Measurements from ENCODE around the gene TTC38.

The TTC38 gene

GRCh38 chr22:46267431-46268279, at the start of gene TTC38:
TTC38 (plus strand) TSS chr22:46268008; CDS start chr22:46268040, 32 bp downstream.
- DNase-seq (ENCODE audit: low spot score): peak; percentile 84

DNA sequence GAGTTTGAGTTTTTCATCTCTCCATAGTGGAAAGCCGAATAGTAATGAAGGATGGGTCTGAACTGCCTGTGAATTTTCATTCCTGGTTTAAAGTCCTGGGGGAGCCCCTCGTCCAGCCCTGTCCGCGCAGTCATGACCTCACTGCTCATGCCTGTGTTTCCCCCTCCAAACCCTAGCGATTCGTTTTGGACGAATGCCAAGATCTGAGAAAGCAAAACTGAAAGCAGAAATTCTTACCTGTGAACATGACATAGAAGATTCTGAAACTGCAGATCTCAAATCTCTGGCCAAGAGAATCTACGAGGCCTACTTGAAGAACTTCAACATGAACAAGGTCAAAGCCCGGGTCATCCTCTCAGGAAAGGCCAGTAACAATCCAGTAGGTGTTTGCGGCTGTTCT, 48.2 kb upstream of the TTC38 start:
- DNase-seq (ENCODE audit: low spot score): no peak

DNA sequence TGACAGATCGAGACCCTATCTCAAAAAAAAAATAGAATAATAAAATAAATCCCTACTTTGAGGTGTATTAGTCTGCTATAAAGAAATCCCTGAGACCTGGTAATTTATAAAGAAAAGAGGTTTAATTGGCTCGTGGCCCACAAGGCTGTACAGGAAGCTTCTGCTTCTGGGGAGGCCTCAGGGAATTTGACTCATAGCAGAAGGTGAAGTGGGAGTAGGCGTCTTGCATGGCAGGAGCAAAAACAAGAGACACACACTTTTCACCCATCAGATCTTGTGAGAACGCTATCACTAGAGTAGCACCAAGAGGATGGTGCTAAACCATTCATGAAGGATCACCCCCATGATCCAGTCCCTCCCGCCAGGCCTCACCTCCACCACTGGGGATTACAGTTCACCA, 46.9 kb upstream of the TTC38 start:
- no peak for DNase-seq (ENCODE audit: low spot score)

GRCh38 chr22:46224044-46224897, 43.5 kb upstream of the TTC38 start:
- no peak for DNase-seq (ENCODE audit: low spot score)

DNA sequence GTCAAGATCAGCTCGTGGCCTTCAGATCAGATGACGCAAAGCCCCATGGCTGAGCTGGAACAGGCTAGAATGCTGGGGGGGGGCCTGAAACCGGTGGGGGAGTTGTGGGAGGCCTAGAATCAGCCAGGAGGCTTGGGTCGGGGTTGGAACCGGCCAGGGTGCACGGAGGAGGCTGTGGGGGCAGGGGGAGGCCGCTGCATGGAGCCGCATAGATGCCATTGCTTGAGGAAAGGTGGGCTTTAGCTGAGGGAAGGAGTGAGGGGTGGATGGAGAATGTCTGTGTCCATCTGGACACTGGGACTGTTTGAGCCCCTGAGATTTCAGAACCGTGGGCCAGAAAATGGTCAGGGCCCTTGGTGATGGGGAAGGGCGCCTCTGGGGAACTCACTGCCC, 42.9 kb upstream of the TTC38 start:
- no peak for DNase-seq (ENCODE audit: low spot score)

DNA sequence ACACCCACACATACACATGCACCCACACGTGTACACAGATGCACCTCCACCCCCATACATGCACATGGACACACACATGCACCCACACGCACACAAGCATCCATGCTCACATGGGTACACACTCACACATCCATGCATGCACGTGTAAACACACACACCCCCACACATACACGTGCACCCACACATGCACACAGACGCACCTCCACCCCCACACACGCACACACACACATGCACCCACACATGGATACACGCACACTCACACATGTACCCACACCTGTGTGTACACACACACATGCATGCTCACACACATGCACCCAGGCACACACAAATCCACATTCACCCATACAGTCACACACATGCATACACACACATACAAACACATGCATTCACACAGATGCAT, 42.2 kb upstream of the TTC38 start:
- DNase-seq (ENCODE audit: low spot score): no peak

DNA sequence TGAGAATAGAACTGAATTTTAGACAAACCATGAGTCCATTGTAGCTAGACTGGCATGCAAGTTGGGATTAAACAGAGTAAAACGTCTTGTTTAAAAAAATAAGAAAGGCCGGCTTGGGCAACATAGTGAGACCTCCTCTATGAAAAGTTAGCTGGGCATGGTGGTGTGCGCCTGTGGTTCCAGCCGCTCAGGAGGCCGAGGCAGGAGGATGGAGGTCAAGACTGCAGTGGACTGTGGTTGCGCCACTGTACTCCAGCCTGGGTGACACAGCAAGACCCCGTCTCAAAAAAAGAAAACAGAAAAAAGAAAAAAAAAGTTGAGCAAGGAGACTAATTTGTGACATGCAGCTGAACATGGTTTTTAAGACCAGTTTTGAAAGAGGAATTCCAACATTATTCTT, 41.2 kb upstream of the TTC38 start:
- no peak for DNase-seq (ENCODE audit: low spot score)

DNA sequence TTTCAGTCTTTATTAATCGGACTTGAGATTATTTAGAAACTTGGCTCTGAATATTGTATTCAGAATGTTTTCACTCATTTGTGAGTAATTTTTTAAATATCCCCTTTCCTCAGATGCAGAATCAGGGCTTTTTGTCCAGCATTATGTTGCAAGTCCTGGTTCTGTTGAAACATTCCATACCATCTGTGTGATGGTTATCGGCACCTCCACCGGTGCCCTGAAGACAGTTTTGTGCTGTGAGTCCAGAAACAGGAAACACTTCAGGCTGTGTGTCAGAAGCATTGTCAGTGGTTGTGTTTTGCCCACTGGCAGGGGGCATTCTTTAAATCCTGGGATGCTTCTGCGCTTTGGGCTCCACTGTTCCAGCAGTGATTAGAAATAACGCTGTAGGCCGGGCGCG, 38.1 kb upstream of the TTC38 start:
- no peak for DNase-seq (ENCODE audit: low spot score)

- DNase-seq (ENCODE audit: low spot score): no peak
These were observed 37.4 kb upstream of the TTC38 start for GRCh38 chr22:46230262-46230901.

GRCh38 chr22:46233231-46233630, 34.6 kb upstream of the TTC38 start:
- DNase-seq (ENCODE audit: low spot score): peak; percentile 69

DNA sequence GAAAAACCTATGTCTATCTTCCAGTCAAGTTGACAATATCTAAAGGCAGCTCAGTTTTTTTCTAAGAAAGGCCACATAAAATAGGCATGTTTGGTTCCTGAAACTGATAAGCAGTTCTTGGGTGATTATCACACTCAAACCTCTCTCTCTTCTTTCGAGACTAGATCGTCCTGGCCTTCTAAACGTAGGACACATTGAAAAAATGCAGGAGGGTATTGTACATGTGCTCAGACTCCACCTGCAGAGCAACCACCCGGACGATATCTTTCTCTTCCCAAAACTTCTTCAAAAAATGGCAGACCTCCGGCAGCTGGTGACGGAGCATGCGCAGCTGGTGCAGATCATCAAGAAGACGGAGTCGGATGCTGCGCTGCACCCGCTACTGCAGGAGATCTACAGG, 32.8 kb upstream of the TTC38 start:
- no peak for DNase-seq (ENCODE audit: low spot score)

- no peak for DNase-seq (ENCODE audit: low spot score)
These were observed 30.2 kb upstream of the TTC38 start for GRCh38 chr22:46237453-46238124.

DNA sequence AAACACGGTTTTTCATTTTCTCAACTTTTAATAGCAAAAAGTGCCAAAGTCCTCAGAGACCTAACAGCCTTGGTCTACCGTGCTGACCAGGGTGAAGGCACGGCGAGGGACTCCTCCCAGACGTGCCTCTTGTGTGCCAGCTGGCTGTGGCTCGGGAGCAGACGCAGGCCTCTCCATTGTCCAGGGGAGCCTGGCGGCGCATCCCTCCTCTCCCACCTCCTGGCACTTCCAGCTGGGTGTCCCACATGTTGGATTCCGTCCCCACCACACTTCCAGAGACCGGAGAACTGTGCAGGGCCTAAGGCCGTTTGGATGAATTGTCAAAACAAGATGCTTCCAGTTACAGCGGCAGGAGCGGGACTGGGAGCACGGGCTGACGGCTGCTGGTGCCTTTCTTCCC, 29.3 kb upstream of the TTC38 start:
- DNase-seq (ENCODE audit: low spot score): peak; percentile 77

- no peak for DNase-seq (ENCODE audit: low spot score)
These were observed 28.4 kb upstream of the TTC38 start for GRCh38 chr22:46239261-46240048.

DNA sequence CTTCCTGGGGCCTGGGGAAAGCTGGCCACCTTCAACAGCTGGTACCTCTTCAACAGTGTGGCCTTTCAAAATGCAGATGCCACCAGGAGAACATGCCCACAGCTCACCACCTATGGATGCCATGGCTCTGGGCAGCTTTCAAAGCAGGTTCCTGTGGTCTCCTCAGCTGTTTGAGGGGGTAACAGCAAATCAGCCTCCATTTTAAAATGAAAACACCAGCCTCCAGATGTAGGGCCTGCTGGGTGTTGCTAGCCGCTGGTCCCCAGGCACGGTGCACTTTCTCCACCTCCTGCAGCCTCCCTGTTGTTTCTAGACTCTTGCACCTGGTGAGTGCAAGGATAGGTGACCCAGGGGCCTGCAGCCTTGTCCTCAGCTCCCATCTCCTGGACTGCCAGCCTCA, 27.7 kb upstream of the TTC38 start:
- no peak for DNase-seq (ENCODE audit: low spot score)

GRCh38 chr22:46240506-46240905, 27.3 kb upstream of the TTC38 start:
- DNase-seq (ENCODE audit: low spot score): no peak

DNA sequence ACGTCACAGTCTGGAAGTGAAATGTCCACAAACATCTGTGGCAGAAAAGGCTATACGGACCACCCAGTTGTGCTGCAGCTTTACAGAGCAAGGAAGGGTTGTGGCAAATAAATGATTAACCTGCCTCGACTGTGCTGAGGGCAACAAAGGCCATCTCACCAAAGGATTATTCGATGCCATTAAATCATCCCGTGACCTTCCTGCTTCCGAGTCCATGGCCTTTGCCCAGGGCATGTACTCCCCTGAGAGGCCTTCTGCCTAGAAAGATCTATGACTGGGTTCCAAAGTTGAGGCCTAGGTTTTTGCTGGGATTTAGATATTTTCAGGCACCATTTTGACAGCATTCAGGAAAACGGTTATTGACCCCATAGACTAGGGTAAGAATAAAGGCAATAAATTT, 26.9 kb upstream of the TTC38 start:
- no peak for DNase-seq (ENCODE audit: low spot score)

- no peak for DNase-seq (ENCODE audit: low spot score)
These were observed 26.3 kb upstream of the TTC38 start for GRCh38 chr22:46241396-46242007.

DNA sequence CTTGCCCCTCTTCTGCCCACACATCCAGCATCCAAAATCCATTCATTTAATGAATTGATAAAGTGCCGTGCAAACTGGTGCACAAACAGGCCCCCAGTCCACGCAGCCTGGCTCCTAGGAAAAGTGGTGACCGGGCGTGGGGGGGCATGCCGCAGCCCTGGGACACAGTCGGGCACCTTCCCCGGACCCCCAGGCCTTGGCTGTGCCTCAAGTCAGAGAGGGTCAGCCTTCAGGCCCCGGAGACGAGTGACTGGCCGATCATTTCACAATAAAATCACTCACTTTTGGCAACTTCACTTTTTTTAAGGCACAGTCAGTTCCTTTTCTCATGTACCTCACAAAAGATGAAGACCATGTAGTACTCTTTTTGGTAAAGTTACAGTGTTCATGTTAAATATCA, 25.7 kb upstream of the TTC38 start:
- DNase-seq (ENCODE audit: low spot score): no peak

DNA sequence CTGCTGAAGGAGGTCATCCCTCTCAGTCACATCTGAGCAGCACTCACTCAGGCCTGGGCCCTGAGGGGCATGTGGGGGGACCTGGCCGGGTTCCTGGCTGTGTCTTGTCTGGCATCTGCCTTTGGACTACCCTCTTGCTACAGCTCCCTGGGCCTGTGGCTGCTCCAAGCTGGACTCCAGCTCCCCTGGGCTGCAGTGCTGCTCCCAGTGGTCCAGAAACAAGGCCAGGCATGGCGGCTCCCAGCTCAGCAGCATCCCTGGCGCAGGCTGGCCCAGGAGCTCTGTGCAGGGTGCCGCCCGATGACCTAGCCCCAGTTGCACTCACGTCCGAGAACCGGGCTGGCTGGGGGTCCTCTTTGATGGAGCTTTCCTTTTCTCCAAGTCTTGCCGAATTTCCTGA, 23.0 kb upstream of the TTC38 start:
- no peak for DNase-seq (ENCODE audit: low spot score)

- DNase-seq (ENCODE audit: low spot score): peak; percentile 60
These were observed 22.3 kb upstream of the TTC38 start for GRCh38 chr22:46245511-46245910.

Measured in globus pallidus (tissue), 1 donor.